NCI-H128 (cell line): ENCODE measurements around the gene GPR146.

Experiments used
- DNase-seq: peaks from one replicate; lab custom pipeline; 2025; ENCODE audit not compliant: unreplicated experiment; lab: John Stamatoyannopoulos, UW

GPR146 gene

DNA sequence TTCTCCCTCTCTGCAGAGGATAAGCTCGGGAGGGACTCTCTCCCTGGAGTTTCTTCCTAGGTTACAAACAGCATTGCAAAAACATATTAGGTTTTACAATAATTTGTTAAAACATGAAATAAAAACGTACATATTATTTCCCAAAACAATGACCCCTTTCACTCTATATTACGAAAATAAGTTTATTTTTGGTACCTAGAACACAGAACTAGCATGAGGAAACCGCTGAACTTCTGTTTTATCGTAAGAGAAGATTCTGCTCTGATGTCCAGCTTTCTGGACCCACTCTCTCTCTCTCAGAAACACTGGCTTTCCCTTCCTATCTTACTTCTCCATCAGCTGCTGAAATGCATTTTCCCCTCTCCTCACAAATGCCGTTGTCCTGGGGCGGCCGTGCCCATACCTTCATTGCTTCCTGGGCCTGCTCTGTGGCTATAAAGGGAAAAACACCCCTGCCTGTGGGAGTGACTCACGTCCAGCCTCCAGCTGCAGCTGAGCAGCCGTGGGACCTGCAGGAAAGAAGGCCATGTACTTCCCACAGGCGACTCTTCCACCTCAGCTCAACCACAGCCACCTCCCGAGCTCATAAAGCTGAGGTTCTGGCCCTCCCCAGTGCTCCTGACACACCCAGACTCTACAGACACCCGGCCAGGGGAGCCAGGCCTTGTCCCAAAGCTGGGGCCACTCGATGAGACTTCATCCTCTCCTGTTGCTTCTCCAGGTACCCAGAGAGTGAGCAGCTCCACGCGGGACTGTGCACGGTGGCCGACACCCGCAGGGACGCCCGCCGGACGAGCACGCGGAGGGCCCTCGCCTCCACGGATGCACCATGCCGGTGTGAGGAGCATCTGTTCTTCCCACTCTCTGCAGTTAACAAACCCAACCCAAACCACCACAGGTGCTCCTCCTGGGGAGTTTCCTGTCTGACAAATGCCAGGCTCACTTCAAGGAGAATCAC, 46.6 kb downstream of the GPR146 start:
- no peak for DNase-seq

DNA sequence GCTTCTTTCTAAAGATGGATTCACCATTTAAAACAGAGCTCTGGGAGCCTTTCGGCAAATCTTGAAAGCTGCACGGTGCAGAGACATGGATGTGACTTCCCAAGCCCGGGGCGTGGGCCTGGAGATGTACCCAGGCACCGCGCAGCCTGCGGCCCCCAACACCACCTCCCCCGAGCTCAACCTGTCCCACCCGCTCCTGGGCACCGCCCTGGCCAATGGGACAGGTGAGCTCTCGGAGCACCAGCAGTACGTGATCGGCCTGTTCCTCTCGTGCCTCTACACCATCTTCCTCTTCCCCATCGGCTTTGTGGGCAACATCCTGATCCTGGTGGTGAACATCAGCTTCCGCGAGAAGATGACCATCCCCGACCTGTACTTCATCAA, 47.3 kb downstream of the GPR146 start:
- no peak for DNase-seq

DNA sequence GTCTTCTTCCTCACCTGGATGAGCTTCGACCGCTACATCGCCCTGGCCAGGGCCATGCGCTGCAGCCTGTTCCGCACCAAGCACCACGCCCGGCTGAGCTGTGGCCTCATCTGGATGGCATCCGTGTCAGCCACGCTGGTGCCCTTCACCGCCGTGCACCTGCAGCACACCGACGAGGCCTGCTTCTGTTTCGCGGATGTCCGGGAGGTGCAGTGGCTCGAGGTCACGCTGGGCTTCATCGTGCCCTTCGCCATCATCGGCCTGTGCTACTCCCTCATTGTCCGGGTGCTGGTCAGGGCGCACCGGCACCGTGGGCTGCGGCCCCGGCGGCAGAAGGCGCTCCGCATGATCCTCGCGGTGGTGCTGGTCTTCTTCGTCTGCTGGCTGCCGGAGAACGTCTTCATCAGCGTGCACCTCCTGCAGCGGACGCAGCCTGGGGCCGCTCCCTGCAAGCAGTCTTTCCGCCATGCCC, 47.9 kb downstream of the GPR146 start:
- no peak for DNase-seq

DNA sequence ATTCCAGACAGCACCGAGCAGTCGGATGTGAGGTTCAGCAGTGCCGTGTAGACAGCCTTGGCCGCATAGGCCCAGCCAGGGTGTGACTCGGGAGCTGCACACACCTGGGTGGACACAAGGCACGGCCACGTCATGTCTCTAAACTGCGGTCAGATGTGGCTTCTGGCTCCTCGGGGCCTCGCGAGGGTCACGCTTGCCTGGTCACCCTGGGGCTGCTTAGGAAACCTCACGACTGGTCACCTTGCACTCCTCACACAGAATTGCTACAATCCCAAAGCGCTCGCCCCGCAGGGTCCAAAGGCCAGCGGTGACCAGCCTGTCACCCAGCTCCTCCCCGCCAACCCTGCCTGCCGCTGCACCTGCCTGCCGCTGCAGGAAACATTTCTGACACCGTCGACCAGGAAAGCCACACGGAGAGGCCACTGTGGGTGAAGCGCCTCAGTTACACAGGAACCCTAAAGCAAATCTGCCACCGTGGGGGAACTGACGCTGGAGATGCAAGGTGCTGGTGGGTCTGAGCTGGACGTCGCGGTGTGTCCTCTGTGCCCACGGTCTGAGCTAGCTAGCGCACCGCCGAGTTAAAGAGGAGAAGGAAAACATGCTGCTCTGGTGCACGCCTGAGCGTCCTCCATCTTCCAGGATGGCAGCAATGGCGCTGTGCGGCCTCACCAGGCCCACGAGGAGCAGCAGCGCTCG, 48.6 kb downstream of the GPR146 start:
- DNase-seq: no peak

DNA sequence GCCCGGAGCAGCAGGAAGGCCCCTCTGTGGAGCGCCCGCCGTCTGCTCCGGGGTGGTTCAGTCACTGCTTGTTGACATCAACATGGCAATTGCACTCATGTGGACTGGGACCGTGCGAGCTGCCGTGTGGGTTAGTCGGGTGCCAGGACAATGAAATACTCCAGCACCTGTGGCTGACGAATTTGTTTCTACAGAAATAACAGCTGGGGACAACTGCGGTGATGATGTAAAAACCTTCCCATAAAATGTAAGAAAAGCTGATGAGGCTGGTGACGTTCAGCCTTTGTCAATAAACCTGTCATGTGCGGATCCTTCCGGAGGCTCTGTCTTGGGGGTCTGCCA, 49.1 kb downstream of the GPR146 start:
- DNase-seq: no peak

DNA sequence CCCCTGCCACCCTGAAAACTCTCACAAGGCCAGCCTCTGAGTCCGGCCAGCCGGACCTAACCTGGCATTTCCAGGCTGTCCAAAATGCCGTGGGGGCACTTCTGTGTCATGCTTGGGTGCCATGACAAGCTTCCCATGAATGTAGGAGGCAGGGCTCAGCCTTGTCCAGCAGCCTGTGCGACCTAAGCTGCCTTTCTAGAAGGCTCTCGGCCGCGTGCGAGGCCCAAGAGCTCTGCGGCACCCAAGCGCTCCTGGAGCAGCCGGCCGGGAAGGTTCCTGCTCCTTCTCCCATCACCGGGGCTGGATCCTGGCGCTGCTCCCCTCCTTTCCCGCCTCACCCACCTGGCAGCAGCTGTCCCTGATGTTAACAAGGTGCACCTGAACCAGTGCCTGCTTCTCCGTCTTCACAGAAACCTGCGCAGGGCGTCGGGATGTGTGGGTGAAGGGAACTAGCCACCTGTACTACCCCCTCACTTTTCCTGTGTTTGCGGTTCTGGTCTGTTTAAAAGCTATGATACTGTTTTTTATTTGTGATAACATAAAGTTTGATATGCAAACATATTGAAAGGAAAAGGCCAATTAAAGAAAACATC, 49.7 kb downstream of the GPR146 start:
- DNase-seq: no peak

DNA sequence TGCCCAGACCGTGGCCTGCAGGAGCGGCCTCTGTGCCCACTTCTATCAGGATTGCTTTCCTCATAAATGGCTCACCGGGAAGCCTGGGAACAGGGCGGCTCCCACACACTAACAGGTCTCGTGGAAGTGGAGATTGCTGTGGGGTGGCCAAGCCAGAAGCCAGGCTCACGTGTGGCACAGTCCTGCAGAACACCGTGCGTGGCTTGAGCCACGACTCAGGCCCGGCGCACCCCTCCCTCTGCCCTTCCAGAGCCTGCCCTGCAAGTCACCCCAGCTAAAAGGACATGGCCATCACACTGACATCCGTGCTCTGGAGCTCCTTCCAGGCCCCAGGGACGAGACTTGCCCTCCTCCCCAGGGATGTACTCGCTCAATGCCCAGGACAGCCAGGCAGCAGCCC, 50.5 kb downstream of the GPR146 start:
- DNase-seq: no peak

DNA sequence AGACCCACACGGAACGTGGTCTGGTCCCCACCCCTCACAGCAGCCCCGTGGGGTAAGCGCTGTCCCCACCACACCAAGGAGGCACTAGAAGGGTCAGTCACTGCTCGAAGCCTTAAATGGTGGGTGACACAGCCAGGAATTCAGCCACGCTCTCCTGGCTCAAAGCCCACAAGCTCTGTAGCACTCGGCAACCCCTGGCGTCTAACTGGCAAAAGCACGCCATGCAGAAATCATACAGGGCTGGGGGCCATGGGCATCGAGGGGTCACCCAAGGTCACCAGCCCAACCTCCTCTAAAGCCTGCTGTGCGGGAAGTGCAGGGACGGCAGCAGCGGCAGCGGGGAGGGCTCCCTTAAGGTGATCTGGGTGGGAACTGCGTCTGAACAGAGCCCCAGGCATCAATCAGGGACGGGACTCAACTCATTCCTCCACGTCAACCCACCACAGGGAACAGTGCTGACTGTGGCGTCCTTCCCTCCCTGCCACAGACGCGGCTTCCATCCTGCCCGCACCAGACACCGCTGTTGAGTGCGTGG, 51.3 kb downstream of the GPR146 start:
- DNase-seq: no peak

DNA sequence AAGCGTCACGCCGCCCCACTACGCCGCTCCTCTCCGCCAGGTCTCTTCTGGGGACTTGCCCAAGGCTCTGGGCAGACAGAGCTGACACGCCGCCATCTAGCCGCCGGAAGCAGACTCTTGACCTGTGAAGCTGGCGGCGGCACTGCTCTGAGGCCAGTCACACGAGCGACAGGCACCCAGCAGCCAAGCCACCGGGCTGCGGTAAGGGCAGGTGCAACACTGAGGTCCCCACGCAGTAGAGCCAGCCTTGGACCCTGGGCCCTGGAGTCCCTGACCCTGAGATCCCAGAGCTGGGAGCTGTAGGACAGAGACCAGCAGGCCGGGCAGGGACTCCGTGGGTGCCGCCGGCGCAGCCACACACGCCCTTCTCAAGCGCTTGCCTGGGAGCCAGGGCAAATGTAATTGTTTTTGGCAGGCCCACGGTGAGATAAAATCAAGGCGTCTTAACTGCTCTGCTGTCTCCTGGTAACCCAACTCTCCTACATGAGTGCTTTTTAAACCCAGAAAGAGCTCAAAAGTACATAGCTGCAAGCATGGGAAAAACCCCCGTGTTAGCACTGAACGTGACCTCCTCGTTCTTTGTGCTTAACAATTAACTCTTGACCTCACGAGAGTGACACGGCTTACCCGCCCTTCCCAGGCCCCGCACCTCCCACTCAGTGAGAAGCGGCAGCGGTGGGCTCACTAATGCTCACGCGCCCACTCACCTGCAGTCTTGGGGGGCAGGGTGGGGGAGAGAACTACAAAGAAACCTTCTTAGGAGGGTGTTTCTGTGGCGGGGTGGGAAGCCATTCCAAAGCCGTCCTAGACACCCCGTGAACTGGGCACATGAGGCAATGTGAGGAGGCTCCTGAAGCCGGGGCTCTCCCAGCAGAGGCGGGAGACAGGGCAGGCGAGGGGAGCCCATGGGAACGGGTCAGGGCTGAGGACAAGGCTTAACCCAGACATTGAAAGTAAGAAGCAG, 52.1 kb downstream of the GPR146 start:
- no peak for DNase-seq

DNA sequence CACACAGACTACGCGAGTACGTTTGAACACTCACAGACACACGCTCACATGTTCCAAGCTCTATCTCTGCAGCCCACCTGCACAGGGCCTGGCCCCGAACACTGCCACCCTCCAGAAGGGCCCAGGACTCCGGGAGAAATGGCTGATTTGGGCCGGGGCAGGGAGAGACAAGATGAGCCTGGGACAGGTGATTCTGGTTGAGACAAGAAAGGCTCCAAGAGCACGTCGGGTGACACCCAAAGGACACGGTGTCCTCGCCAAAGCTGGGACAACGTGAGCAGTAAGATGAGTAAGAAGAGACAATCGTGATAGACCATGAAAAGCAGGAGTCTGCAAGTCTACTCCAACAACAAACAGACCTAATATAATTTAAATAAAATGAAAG, 52.8 kb downstream of the GPR146 start:
- no peak for DNase-seq

DNA sequence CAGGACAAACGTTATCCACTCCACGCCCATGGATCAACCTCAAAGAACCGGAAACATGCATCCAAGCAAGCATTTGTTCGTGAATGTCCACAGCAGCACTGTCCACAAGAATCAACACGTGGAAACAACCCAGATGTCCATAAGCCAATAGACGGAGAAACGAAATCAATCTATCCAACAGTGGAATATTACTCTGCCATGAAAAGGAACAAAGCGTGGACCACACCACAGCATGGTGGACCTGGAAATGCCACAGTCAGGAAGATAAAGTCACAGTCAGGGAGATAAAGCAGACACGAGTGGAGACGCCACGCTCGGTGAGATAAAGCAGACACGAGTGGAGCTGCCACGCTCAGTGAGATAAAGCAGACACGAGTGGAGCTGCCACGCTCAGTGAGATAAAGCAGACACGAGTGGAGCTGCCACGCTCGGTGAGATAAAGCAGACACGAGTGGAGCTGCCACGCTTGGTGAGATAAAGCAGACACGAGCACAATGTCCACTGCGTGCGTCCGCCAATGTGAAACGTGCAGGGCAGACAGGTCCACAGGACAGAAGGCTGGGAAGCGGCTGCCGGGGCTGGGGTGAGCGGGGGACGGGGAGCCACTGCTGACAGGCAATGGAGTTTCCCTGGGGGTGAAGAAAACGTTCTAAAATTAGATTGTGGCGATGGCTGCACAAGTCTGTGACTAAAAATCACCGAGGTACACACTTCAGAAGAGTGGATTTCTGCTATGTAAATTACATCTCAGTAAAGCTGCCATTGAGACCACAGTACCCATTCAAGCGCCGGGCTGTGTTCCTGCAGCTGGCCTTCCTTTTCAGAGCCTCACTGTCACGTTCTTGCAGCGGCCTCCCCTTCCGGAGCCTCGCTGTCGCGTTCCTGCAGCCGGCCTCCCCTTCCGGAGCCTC, 54.2 kb downstream of the GPR146 start:
- no peak for DNase-seq

DNA sequence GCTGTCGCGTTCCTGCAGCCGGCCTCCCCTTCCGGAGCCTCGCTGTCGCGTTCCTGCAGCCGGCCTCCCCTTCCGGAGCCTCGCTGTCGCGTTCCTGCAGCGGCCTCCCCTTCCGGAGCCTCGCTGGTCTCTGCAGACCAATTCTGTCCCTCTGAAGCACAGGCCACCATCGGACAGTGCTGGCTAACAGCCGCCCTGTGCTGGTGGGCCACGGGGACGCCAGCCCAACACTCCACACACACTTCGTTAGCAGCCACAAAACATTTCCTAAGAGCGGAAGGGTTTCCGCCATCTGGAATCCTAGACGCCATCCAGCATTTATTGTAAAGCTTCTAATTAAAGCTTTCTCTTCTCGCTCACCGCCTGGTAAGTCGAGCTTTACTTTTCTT, 54.8 kb downstream of the GPR146 start:
- no peak for DNase-seq

DNA sequence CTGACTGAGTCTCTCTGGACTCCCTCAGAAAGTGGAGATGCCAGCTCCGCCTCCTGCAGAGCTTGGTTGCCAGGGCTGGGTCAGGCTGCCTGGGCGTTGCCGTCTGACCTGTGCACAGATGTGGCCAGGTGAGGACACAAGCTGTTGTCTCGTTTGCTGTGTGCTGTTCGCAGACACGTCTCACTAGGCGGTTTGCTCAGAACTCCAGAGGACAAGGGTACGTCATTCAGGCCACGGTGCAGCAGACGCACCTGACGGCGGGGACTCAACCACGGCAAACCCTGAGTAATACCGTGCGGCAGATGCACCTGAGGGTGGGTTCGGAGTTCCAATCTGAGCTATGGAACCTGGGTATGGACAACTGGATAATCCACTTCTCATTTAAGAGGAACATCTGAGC, 55.3 kb downstream of the GPR146 start:
- DNase-seq: no peak

DNA sequence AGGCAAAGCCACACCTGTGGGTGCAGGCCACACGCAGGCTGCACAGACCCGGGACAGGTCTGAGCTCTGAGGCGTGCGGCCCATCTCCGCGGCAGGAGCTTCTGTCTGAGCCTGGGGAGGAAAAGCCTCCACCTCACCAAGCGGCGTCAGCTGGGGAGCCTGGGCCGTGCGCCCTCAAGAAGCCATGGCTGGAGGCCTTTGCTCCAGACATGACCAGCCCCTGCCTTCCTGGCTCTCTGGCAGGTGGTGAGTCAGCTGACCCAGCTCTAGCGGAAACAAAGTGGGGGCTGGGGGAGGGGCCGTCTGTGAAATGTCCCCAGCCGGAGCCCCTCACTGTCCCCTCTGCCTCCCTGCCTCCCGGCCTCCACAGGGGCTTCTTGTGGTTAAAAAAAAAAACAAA, 56.0 kb downstream of the GPR146 start:
- no peak for DNase-seq

DNA sequence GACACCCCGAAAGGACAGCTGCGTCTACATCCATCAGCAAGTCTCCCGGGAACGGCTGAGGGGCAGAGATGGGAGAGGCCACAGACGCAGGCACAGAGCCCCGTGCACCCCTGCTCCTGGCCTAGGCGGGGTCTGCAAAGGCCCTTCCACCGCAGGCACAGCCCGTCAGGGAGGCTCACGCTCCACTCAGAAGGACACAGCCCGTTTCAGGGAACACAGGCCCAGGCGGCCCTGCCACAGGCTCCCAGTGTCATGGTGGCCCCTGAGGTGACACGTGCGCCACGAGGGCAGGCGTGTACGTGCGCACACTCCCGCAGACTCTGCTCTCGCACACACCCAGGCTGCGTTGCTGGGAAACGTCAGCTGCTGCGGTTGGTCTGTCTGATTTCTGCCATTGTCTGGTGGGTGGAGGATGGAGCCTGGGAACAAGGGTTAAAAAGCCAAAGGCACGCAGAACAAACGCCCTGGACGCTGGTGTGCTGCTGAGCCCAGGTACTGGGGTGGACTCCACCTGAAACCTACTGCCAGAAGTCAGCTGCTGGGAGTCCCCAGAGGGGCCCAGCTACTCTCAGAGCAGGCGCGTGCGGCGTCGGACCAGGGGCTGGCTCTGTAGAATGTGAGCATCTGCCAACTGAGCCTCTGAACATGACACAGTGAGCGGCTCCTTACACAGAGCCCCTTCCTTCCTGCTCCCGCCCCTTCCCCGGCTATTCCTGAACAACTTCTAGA, 56.7 kb downstream of the GPR146 start:
- DNase-seq: no peak

DNA sequence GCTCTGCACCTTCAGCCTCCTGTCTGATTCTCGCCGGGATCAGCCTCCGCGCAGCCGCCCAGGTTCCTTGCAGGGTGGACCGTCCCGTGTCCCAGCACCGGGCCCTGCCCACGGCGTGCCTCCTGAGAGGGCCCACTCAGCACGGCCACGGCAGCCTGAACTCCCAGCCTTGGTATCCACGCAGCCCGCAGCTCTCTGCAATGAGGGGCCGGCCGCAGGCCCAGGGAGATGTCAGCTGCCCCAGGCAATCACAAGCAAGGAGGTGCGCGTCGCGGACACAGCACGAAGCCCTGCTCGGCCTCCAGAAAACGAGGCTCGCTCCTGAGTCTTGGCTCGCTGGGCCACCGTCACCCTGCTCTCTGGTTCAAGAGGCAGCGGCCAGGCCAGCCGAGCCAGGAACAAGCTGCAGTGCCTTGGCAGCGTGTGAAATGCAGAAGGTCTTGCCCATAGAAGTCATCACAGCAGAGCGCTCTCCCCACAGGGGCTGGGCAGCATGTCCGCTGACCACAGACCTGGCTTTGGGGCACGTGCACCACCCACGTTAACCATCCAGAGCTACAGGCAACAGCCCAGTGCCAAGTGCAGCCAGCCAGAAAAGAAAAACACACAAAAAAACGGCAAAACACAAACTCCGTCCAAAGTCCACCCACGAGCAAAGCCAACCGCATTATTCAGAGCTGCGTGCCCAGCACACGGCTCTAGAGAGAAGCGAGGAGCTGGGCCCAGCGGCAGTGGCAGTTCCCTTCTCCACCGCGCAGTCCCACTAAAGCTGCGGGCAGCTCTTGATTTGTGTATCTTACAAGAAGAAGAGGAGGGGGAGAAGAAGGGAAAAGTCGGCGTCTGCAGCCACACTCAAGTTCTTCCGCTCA, 57.5 kb downstream of the GPR146 start:
- DNase-seq: no peak

DNA sequence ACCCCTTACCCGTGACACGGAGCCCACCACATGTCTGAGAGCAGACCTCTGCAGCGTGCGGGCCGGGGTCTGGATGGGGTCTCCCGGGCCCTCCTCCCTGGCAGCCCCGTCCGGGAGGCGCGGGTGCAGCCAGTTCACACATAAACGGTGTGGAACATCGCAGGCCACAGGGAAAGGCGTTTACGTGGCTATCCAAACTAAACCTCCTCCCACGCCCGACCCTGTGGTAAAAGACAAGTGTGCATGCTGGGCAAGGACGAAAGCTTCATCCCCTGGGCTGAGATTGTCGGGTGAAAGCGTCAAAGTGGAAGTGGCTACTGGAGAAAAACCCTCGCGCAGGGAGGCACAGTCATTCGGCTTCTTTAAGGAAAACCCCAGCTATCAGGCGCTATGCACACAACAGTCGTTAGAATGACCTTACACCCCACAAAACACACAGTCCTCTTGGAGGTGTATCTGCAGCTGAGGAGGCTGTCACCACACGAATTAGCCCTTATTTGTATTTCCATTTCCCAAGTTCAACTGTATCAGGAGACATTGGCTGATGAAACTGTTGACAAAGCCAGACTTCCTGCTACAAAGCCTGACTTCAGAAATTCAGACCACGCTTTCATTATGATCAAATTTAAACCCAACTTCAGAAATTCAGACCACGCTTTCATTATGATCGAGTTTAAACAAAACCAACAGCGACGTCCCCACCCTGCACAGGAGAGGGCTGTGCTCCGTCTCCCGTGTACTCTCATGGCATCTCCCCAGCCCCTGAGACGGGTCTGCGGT, 58.9 kb downstream of the GPR146 start:
- DNase-seq: no peak
